ENCODE data around the gene TANGO2.
A peak's percentile ranks its signal among the peaks of the same experiment; 100 is the strongest.

The TANGO2 gene

GRCh38 chr22:19996694-19997384 is 24.1 kb upstream of the TANGO2 start:
- no peak for DNase-seq (ENCODE audit: low spot score)

DNA sequence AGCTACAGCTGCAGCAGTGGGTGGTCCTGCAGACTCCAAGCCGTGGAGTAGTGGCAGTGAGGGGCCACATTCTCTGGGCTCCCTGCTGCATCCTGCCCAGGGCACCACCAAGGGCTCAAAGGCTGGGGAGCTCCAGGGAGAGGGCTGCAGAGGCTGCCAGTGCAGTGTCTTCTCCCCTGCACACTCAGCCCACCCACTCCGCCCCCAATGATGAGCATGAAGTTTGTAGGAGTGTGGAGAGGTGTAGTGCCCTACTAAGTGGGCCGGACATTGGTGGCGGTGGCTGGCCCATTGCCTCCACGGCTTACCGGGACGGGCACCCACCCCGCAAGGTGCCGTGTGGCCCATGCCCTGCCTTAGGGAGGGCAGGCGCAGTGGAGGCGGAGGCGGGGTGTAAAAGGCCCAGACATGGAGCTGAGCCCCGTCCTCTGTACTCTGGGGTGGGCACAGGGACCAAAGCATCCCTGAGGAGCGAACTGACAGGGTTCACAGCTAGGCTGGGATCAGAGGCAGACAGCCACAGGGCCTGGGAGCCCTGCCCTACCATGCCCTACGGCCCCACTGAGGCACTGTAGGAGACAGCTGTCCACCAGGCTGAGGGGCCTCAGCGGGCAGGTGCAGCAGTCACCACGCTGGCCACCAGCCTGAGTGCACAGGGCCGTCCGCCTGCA is 23.2 kb upstream of the TANGO2 start:
- no peak for DNase-seq (ENCODE audit: low spot score)

DNA sequence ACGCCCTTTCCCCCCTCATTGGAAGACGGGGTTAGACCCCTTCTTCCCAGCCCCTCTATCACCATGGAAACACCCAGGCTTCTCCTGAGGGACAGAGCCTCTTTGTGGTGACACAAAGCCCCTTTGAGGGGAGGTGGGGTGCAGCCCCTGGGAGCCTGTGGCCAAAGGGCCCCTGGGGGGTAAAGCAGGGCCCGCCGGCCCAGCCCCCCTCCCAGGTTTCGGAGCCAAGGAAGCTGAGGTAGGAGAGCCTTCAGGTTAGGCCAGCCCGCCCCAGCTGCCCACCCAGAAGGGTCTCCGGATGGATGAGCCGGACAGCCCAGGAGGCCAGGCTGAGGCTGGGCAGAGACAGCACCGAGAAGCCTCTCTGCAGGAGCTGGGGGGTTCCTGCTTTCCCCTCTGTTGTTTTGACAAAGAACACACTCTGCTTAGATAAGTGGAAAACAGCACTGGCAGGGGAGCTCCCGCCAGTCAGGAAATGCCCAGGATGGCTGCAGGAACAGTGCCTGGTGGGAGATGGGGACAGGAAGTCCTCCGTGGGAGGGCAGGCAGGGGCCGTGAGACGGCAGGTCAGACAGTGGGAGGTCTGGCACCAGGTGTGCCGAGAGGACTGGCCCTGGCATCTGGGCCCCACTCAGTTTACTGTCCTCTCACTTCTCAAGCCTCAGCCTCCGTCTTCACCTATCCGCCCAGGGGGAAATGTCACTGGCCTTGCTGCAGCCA is 22.5 kb upstream of the TANGO2 start:
- DNase-seq (ENCODE audit: low spot score) = no peak

DNA sequence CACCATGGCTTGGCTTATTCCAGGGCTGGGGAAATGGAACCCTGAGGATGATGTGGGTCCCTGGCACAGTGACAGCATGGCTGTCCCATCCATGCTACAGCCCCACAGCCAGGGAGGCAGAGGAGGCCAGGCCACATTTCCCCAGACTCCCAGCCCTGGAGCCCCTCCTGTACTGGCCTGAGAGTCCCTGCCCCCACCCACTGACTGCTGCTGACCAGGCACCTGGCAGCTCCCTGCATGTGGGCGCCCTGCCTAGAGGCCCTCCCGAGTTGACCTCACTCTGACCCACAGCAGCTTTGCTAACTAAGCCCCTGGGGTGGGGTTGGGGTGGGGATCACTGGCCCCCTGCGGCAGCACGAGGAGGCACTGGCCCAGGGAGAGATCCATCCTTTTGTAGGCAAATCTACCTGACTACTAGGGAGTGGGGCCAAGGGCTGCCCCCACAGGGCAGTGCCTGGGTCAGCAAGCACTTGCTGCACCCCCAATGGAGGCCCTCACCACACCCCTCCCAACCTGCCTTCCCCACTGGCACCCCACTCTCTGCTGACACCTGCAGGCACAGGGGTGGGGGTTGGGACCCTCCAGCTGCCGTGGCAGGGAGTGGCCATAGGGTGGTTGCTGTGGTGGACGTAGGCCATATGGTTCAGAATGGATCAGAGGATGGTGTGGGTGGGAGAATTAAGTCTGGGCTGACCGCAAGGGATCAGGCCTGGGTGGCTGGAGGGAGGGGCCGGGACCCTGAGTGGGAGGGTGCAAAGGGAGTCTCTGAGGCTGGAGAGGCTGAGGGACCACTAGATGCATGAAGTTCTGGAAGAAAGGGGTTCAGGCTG is 21.7 kb upstream of the TANGO2 start:
- no peak for DNase-seq (ENCODE audit: low spot score)

DNA sequence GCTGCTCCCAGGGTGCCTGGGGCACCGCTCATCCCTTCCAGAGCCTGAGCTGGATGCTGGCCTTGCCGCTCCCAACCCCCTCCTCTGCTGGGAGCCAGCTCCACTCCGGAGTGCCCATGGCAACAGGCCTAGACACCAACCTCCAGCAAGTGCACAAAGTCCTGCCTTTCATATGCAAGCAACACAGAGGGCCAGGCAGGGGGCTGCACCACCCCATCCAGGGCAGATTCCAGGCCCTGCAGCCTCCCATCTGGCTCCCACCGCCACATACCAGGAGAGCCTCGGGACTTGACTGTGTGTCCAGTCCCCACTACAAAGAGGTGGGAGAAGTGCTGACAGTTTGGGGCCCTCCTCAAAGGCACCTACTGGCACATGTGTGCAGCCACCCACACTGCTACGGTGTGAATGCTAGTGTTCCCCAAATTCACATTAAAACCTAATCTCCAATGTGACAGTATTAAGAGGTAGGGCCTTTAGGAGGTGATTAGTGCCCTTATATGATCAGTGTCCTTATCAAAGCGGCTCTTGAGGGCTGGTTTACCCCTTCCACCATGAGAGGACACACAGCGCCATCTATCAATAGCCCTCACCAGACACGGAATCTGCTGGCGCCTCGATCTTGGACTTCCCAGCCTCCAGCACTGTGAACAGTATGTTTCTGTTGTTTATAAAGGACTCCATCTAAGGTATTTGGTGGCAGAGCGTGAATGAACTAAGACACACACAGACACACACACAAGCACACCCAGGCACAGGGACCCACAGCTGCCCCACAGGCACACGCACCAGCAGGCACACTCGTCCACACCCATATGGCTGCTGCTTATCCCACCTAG is 20.4 kb upstream of the TANGO2 start:
- DNase-seq (ENCODE audit: low spot score) = peak; percentile 65

DNA sequence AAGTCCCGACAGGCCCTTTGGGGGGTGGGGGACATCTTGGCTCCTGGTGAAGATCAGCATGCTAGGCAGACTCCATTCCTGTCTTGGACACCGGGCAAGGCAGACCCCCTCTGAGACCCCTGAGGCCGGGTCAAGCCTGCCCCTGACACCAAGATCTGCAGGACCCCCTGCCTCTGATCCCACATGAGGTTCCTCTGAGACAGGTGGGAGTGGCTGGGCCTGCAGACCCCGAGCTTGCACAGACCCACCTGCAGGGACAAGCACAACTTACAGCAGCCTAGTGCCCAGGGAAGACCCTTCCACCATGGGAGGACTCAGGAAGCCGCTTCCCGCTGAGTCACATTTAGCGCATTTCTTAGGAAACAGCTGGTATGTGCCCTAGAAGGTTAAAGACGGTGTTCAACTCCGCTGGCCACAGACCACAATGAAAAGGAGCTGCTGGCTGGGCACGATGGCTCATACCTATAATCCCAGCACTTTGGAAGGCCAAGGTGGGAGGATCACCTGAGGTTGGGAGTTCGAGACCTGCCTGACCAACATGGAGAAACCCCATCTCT is 19.8 kb upstream of the TANGO2 start:
- DNase-seq (ENCODE audit: low spot score) = no peak

DNA sequence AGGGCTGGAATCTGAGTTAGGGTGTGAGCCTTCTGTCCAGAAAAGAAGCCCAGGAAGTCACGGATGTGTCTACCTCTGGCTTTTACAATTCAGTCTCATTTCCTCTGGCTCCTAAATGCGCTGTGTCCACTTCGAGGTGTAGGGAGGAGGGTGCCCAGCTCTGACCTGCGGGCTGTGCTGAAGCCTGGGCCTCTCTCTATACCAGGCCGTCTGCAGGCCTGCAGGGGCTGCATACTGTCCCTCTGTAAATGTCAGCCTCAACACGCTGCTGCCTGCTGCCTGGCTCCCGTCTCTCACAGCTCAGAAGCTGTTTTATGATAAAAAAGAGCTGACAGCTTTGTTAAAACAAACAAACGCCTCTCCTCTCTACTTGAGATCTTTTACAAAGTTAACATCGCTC is 18.8 kb upstream of the TANGO2 start:
- no peak for DNase-seq (ENCODE audit: low spot score)

GRCh38 chr22:20002636-20003035 is 18.3 kb upstream of the TANGO2 start:
- no peak for DNase-seq (ENCODE audit: low spot score)

DNA sequence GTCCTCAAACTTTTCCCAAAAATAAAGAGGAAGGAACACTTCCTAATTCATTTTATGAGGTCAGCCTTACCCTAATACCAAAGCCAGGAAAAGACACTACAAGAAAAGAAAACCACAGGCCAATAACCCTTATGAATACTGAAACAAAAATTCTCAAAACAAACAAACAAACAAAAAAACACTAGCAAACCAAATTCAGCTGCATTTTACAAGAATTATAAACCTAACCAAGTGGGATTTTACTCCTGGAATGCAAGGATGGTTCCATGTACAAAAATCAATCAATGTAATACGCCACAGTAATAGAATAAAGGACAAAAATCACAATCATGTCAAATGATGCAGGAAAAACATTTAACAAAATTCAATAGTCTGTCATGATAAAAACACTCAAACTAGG is 17.6 kb upstream of the TANGO2 start:
- DNase-seq (ENCODE audit: low spot score) = no peak

GRCh38 chr22:20004464-20004863 is 16.4 kb upstream of the TANGO2 start:
- no peak for DNase-seq (ENCODE audit: low spot score)

GRCh38 chr22:20008221-20008995 is 12.5 kb upstream of the TANGO2 start:
- DNase-seq (ENCODE audit: low spot score) = no peak

GRCh38 chr22:20009018-20009491 is 11.9 kb upstream of the TANGO2 start:
- no peak for DNase-seq (ENCODE audit: low spot score)

- no peak for DNase-seq (ENCODE audit: low spot score)
Measured at GRCh38 chr22:20009582-20010306, 11.2 kb upstream of the TANGO2 start.

GRCh38 chr22:20010307-20011122 is 10.4 kb upstream of the TANGO2 start:
- DNase-seq (ENCODE audit: low spot score) = no peak

DNA sequence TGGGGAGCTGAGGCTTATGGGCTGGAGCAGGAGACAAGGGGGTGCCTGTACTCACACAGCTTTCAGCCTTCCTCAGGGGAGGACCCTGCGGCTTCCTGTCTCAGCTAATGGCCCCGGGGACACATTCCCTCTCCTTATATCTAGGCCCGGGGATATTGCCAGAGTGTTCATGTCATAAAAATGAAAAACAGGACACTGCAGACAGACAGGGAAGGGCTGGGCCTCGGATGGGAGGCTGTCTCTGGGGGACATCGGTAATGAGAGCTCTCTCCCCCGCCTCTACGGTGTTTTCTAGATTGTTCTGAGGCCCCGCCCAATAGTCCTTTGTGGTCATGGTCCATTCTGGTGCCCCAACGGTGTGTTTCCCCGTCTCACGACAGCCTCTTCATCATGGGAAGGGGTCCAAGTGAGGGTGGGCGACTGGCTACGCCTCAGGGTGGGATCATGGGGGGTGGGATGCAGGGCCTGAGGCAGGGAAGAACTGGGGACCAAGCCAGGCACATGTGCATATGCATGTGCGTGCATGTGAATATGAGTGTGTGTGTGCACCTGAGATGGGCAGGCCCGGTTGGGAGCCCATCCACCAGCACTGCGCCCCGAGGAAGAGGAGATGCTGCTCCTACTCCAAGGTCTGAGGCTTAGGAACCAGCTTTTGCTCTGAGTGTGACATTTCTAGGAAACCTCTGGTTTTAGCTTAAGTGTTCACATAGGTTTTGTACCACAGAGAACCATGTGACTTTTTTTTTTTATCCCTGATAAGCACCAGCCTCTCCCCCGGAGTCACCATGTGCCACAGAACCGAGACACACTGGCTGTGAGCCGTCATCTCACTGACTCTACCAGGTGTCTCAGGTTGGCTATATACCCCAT is 9.6 kb upstream of the TANGO2 start:
- DNase-seq (ENCODE audit: low spot score) = no peak

DNA sequence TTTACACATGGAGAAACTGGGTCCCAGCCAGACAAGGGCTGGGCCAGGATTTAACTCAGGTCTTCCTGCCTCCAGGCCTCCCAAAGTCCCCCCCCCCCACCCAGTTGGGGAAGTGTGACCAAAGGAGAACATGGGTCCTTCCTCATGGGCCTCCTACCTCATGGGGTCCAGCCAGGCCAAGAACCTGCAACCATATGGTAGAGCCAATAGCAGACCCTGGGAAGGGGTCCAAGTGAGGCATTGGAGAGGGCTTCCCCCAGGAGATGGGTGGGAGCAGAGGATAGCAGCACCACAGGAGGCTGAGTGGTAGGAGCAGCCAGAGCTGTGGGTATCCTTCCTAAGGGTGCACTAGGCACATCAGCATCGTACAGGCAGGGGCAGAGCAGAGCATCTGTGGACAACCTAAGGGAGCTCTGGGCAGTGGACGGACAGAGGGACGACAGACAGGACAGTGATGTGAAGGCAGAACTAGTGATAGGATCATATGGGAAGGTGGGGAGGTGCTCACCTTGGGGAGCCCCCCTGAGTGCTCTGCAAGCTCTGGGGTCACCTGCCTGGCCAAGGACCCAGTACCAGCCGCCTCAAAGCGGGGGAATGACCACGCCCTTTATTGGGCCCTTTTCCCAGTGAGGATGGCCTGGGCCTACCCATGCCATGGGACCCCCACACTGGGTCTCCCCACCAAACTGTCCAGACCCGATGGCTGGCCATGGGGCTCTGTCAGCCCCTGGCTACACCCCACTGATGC is 8.7 kb upstream of the TANGO2 start:
- DNase-seq (ENCODE audit: low spot score) = no peak

Data from iPS-NIHi11 (cell line).